GM12872 (cell line): ENCODE results near the gene CNTNAP1.

Source experiments
- CTCF ChIP-seq: IDR thresholded peaks from 3 replicates; pipeline ENCODE4 v1.5.1; 2011; ENCODE audit warnings: low read depth, mild to moderate bottlenecking, low read length, moderate library complexity; ENCODE audit not compliant: insufficient read depth

CNTNAP1 gene

GRCh38 chr17:42725143-42725542, 42.8 kb downstream of the CNTNAP1 start:
- no peak for TF ChIP-seq CTCF

- no peak for TF ChIP-seq CTCF
Observed at GRCh38 chr17:42740699-42741098, 58.4 kb downstream of the CNTNAP1 start.

- TF ChIP-seq CTCF: peak; percentile 7; the same call in 1 of the 3 replicates
Observed at GRCh38 chr17:42743595-42744282, 61.4 kb downstream of the CNTNAP1 start.

- TF ChIP-seq CTCF: 0 out of 3 replicates have a peak, but pooled peaks have one; percentile 4
Observed at GRCh38 chr17:42744283-42744805, 62.0 kb downstream of the CNTNAP1 start.

- TF ChIP-seq CTCF: no peak
Observed at GRCh38 chr17:42744806-42745617, 62.7 kb downstream of the CNTNAP1 start, which contains the start of gene EZH1. Gene EZH1, minus strand, starts transcription at chr17:42745040. Its CDS starts 16,099 bp downstream, at chr17:42728941.

- TF ChIP-seq CTCF: no peak
Observed at GRCh38 chr17:42748202-42748907, 66.0 kb downstream of the CNTNAP1 start.
